HepG2 (cell line): ENCODE results near the gene TPM2. TPM values are rescaled to one million over a fixed set of nuclear protein-coding genes. Genes with fewer than 3 reads are reported as not detected.

Experiments used
- FOXM1 ChIP-seq: sonication (generic); formaldehyde crosslinking; IDR thresholded peaks from 2 replicates; pipeline ENCODE4 v1.5.0; 2020; ENCODE audit warnings: missing genetic modification reagents
- HOXA3 ChIP-seq: sonication (generic); formaldehyde crosslinking; IDR thresholded peaks from 2 replicates; pipeline ENCODE4 v1.5.0; 2020; ENCODE audit warnings: missing genetic modification reagents
- KDM2A ChIP-seq: sonication (generic); formaldehyde crosslinking; IDR thresholded peaks from 2 replicates; pipeline ENCODE4 v1.4.0; 2020; ENCODE audit warnings: low read depth, missing genetic modification reagents, borderline replicate concordance
- MED8 ChIP-seq: sonication (generic); formaldehyde crosslinking; IDR thresholded peaks from 2 replicates; pipeline ENCODE4 v1.8.1; 2023; ENCODE audit warnings: mild to moderate bottlenecking, missing genetic modification reagents; ENCODE audit not compliant: insufficient replicate concordance
- MTA1 ChIP-seq: sonication (generic); formaldehyde crosslinking; IDR thresholded peaks from 2 replicates; pipeline ENCODE4 v1.4.0; 2020; ENCODE audit warnings: missing genetic modification reagents, mild to moderate bottlenecking, borderline replicate concordance
- RFX1 ChIP-seq: fragments of 450-650 bp; IDR thresholded peaks from 2 replicates; pipeline ENCODE4 v1.6.1; 2017
- SMYD3 ChIP-seq: sonication (generic); formaldehyde crosslinking; IDR thresholded peaks from 2 replicates; pipeline ENCODE4 v1.8.1; 2023; ENCODE audit warnings: mild to moderate bottlenecking, missing genetic modification reagents
- SOX6 ChIP-seq, 2 experiments: fragments of 450-650 bp in 1 of 2; sonication (generic) in 1 of 2; formaldehyde crosslinking in 1 of 2; IDR thresholded peaks; 2 replicates each; pipeline versions ENCODE4 v1.4.0 to v1.6.1; 2017 to 2020; ENCODE audit warnings: antibody characterized with exemption in 1 of 2, mild to moderate bottlenecking in 1 of 2, missing genetic modification reagents in 1 of 2
- SRSF4 ChIP-seq: fragments of 200-400 bp; formaldehyde crosslinking; IDR thresholded peaks from one replicate; pipeline ENCODE4 v1.6.1; 2018; ENCODE audit warnings: mild to moderate bottlenecking, low read depth, low read length, moderate library complexity; ENCODE audit not compliant: poor library complexity, severe bottlenecking
- ZBTB38 ChIP-seq: sonication (generic); formaldehyde crosslinking; IDR thresholded peaks from 2 replicates; pipeline ENCODE4 v1.5.1; 2020; ENCODE audit warnings: mild to moderate bottlenecking, missing genetic modification reagents
- ZBTB4 ChIP-seq: sonication (generic); formaldehyde crosslinking; IDR thresholded peaks from 2 replicates; pipeline ENCODE4 v1.4.0; 2020; ENCODE audit warnings: missing genetic modification reagents, mild to moderate bottlenecking, borderline replicate concordance
- ZBTB7B ChIP-seq: sonication (generic); formaldehyde crosslinking; IDR thresholded peaks from 2 replicates; pipeline ENCODE4 v1.4.0; 2020; ENCODE audit warnings: missing genetic modification reagents
- ZFY ChIP-seq: sonication (generic); formaldehyde crosslinking; IDR thresholded peaks from 2 replicates; pipeline ENCODE4 v1.4.0; 2020; ENCODE audit warnings: missing genetic modification reagents
- ZNF142 ChIP-seq: sonication (generic); formaldehyde crosslinking; IDR thresholded peaks from 2 replicates; pipeline ENCODE4 v1.4.0; 2020; ENCODE audit warnings: missing genetic modification reagents
- ZNF609 ChIP-seq: sonication (generic); formaldehyde crosslinking; IDR thresholded peaks from 2 replicates; pipeline ENCODE4 v1.4.0; 2020; ENCODE audit warnings: mild to moderate bottlenecking, missing genetic modification reagents, borderline replicate concordance
- polyA plus RNA-seq, 8 experiments: library from polyadenylated mRNA; depleted of rRNA in 3 of 8; stranded (reverse) in 7 of 8; unstranded in 1 of 8; fragments of >200 nt; fragmentation: Illumina TruSeq in 4 of 8; extraction: Trizol in 4 of 8; gene quantifications; 2 replicates each; pipeline versions ENCODE4 v1.2.1 to v1.2.3, GENCODE V29; 2011 to 2016; ENCODE audit warnings: low read depth in 4 of 8, missing spikeins in 1 of 8, mixed read lengths in 1 of 8; ENCODE audit not compliant: insufficient read depth in 1 of 8
- total RNA-seq, 5 experiments: library from RNA; depleted of rRNA; stranded (reverse); fragments of >200 nt; fragmentation: Illumina TruSeq; extraction: Trizol; gene quantifications; 2 replicates each; pipeline ENCODE4 v1.2.3, GENCODE V29; 2016; ENCODE audit warnings: low read depth in 1 of 5

Gene TPM2
- total and polyA plus RNA-seq, 2 of the 13 experiments (the other 11 are each of a cell fraction or from before 2014, with no cell fraction given), result 3.1 to 10.7 TPM

- TF ChIP-seq SRSF4 (no peak), MTA1 (CRISPR knock-in tag) (0 out of 2 replicates have a peak, but pooled peaks have one; percentile 7), MED8 (CRISPR knock-in tag) (no peak), ZNF609 (CRISPR knock-in tag) (no peak), SMYD3 (no peak), HOXA3 (CRISPR knock-in tag) (0 out of 2 replicates have a peak, but pooled peaks have one; percentile 14), ZNF142 (CRISPR knock-in tag) (no peak), ZFY (no peak), SOX6 (IDR thresholded peaks at IDR 0.05) (no peak), SOX6 (CRISPR knock-in tag; IDR thresholded peaks at IDR 0.05) (no peak), FOXM1 (CRISPR knock-in tag) (no peak), KDM2A (CRISPR knock-in tag) (no peak), ZBTB7B (CRISPR knock-in tag) (no peak), ZBTB38 (CRISPR knock-in tag) (peak; percentile 61), ZBTB4 (CRISPR knock-in tag) (peak; percentile 23; the same call in 1 of the 2 replicates), RFX1 (no peak)
These were observed at the start of gene TPM2 (continued) for GRCh38 chr9:35689542-35690293.
